ENCODE results near the gene ERBB3.

Gene ERBB3

GRCh38 chr12:56080556-56081138, 682 bp downstream of the ERBB3 start:
- no peak for DNase-seq

GRCh38 chr12:56081393-56082347, 1.7 kb downstream of the ERBB3 start:
- no peak for DNase-seq

- DNase-seq = no peak
Measured at GRCh38 chr12:56082382-56082781, 2.4 kb downstream of the ERBB3 start.

GRCh38 chr12:56082967-56083366, 3.0 kb downstream of the ERBB3 start:
- DNase-seq = no peak

GRCh38 chr12:56084958-56085543, 5.1 kb downstream of the ERBB3 start:
- peak; percentile 52 for DNase-seq

- DNase-seq = no peak
Measured at GRCh38 chr12:56086096-56086495, 6.1 kb downstream of the ERBB3 start.

GRCh38 chr12:56086608-56087007, 6.6 kb downstream of the ERBB3 start:
- no peak for DNase-seq

- DNase-seq = no peak
Measured at GRCh38 chr12:56087220-56087619, 7.3 kb downstream of the ERBB3 start.

- DNase-seq = no peak
Measured at GRCh38 chr12:56097738-56098137, 17.8 kb downstream of the ERBB3 start.

GRCh38 chr12:56098592-56098991, 18.6 kb downstream of the ERBB3 start:
- DNase-seq = no peak

GRCh38 chr12:56099787-56100186, 19.8 kb downstream of the ERBB3 start:
- DNase-seq = no peak

GRCh38 chr12:56101045-56101444, 21.1 kb downstream of the ERBB3 start:
- DNase-seq = no peak

GRCh38 chr12:56102683-56103065, 22.7 kb downstream of the ERBB3 start:
- DNase-seq = no peak

- peak; percentile 81 for DNase-seq
Measured at GRCh38 chr12:56103066-56103711, 23.2 kb downstream of the ERBB3 start.

GRCh38 chr12:56103823-56104108, 23.8 kb downstream of the ERBB3 start:
- no peak for DNase-seq

GRCh38 chr12:56104109-56104814, 24.3 kb downstream of the ERBB3 start, which contains the start of gene PA2G4:
TSS of gene PA2G4 (plus strand) at chr12:56104559. CDS start at chr12:56104738, 179 bp downstream.
- peak; percentile 100 for DNase-seq

- peak; percentile 56 for DNase-seq
Measured at GRCh38 chr12:56104815-56105608, 25.0 kb downstream of the ERBB3 start.

- DNase-seq = no peak
Measured at GRCh38 chr12:56105609-56105902, 25.6 kb downstream of the ERBB3 start.

- DNase-seq = no peak
Measured at GRCh38 chr12:56107242-56107641, 27.3 kb downstream of the ERBB3 start.

- DNase-seq = no peak
Measured at GRCh38 chr12:56110571-56110970, 30.6 kb downstream of the ERBB3 start.

- no peak for DNase-seq
Measured at GRCh38 chr12:56114084-56114483, 34.1 kb downstream of the ERBB3 start.

- no peak for DNase-seq
Measured at GRCh38 chr12:56115329-56115728, 35.4 kb downstream of the ERBB3 start.

Data from activated CD4-positive, alpha-beta T cell treated with anti-CD3 and anti-CD28 coated beads, Interleukin-10, Interleukin-2, amounts not matched to agents 100 ng/mL and 50 ng/mL, durations not matched to agents 16 hours and 8 hours (primary cell).